ENCODE measurements around the gene CYBC1. TPM values are rescaled to one million over a fixed set of nuclear protein-coding genes. Genes with fewer than 3 reads are reported as not detected.

The CYBC1 gene
- total RNA-seq, 1 donor from 2014 or later: 75.4 TPM

GRCh38 chr17:82407255-82407654, 43.3 kb downstream of the CYBC1 start:
- no peak for DNase-seq

- no peak for DNase-seq
Observed at GRCh38 chr17:82406131-82406671, 44.4 kb downstream of the CYBC1 start.

GRCh38 chr17:82405051-82405450, 45.5 kb downstream of the CYBC1 start:
- no peak for DNase-seq

- no peak for DNase-seq
Observed at GRCh38 chr17:82403662-82404660, 46.6 kb downstream of the CYBC1 start.

GRCh38 chr17:82402865-82403264, 47.7 kb downstream of the CYBC1 start:
- no peak for DNase-seq

GRCh38 chr17:82400830-82401229, 49.7 kb downstream of the CYBC1 start:
- no peak for DNase-seq

- no peak for DNase-seq
Observed at GRCh38 chr17:82400206-82400605, 50.3 kb downstream of the CYBC1 start.

- DNase-seq: no peak
Observed at GRCh38 chr17:82399601-82400101, 50.9 kb downstream of the CYBC1 start.

- DNase-seq: peak; percentile 64
Observed at GRCh38 chr17:82399041-82399441, 51.5 kb downstream of the CYBC1 start.

GRCh38 chr17:82397449-82398335, 52.9 kb downstream of the CYBC1 start:
- no peak for DNase-seq

- no peak for DNase-seq
Observed at GRCh38 chr17:82396601-82397435, 53.7 kb downstream of the CYBC1 start.

GRCh38 chr17:82394278-82394677, 56.3 kb downstream of the CYBC1 start:
- no peak for DNase-seq

GRCh38 chr17:82392941-82393340, 57.6 kb downstream of the CYBC1 start:
- no peak for DNase-seq

Other genes starting within 250 kb of the CYBC1 start
- gene CCDC57, start 237.9 kb downstream of the CYBC1 start, total RNA-seq: 5.4 and 9.4 TPM in 2 replicates
- 99.4 and 121 TPM in 2 replicates for gene SLC16A3, start 221.7 kb downstream of the CYBC1 start, total RNA-seq
- gene CSNK1D, start 177.1 kb downstream of the CYBC1 start, total RNA-seq: 39.3 and 69.2 TPM in 2 replicates
- gene CD7, start 133.1 kb downstream of the CYBC1 start, total RNA-seq: not detected in 2 replicates
- 3.6 and 7.5 TPM in 2 replicates for gene SECTM1, start 117.0 kb downstream of the CYBC1 start, total RNA-seq
- 0.05 TPM in 1 of 2 replicates, not detected in the other for gene TEX19, start 91.5 kb downstream of the CYBC1 start, total RNA-seq
- gene UTS2R, start 79.0 kb downstream of the CYBC1 start, total RNA-seq: not detected in 2 replicates
- gene HEXD, start 32.4 kb downstream of the CYBC1 start, total RNA-seq: 13.1 and 22.0 TPM in 2 replicates
- 35.1 and 44.0 TPM in 2 replicates for gene OGFOD3, start 32.2 kb downstream of the CYBC1 start, total RNA-seq
- 85.5 and 105 TPM in 2 replicates for gene NARF, start 8.0 kb upstream of the CYBC1 start, total RNA-seq
- gene FOXK2, start 69.0 kb upstream of the CYBC1 start, total RNA-seq: 35.1 and 38.2 TPM in 2 replicates
- 61.4 and 91.0 TPM in 2 replicates for gene WDR45B, start 197.7 kb upstream of the CYBC1 start, total RNA-seq
- 5.8 and 8.9 TPM in 2 replicates for gene RAB40B, start 247.9 kb upstream of the CYBC1 start, total RNA-seq

Measured in dermis blood vessel endothelial cell (primary cell).